ENCODE results near the gene CAPN2.

Gene CAPN2

DNA sequence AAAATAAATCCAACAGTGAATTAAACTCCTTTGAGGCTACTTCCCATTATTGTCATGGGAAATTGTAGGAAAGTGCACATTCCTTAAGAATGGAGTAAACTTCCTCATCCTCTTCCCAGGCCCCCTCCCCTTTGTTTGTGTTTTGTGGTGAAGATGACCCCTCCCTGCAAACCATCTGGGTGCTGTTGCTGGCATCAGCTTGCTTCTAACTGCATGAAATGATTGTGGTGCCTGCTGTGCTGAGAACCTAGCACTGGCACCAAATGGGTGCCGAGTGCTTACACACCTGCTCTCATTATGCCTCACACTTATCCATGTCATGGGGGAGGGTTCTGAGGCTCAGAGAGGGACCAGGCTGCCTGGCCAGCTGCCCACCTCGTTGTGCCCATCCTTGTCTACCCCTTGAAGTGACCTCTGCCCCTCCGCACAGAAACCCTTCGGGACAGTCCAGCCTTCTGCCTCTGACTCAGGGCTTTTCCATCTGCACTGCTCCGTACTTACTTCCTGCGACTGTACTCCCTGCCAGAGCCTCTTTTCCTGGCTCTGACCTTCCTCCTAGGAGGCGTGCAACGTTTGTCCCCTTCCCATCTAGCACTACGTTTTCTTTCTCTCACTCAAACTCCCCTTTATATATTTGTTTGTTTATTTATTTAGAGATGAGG, 30.6 kb downstream of the CAPN2 start:
- no peak for DNase-seq (ENCODE audit: low read depth, low spot score)
- Histone ChIP-seq H3K36me3 (ENCODE audit: control insufficient read depth, insufficient read depth, low read length) (no peaks in the 10 kb centered on the region), H3K4me1 (ENCODE audit: control insufficient read depth, insufficient read depth, low read length) (peaks cover 1% of the 10 kb centered on the region), H3K4me3 (ENCODE audit: low read length) (no peak overlapping the region), H3K9me3 (ENCODE audit: control insufficient read depth, insufficient read depth, low read length) (no peaks in the 10 kb centered on the region), H3K27me3 (ENCODE audit: control insufficient read depth, insufficient read depth, low read length) (peaks cover 8% of the 10 kb centered on the region; the same call in 1 of the 2 replicates), H3K27ac (ENCODE audit: low read length) (no peak overlapping the region)
- no CpG with 5 or more reads among the region's 9 CpGs for WGBS (ENCODE audit: insufficient coverage, insufficient read length)

DNA sequence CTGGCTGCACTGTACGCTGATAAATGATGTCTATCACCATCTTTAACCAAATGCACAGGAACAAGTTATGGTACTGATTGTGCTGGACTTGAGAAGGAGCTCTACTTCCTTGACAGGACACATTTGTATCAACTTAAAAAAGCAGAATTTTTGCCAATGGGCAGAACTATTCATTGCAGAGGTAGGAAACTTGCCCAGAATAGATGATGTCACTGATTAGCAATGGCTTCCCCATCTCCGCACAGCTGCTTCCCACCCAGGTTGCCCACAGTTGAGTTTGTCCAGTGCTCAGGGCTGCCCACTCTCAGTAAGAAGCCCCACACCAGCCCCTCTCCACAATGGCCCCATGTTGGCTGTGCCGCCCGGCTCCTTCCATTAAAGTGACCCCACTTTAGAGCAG, 33.4 kb downstream of the CAPN2 start:
- Histone ChIP-seq H3K36me3 (ENCODE audit: control insufficient read depth, insufficient read depth, low read length) (no peaks in the 10 kb centered on the region), H3K4me3 (ENCODE audit: low read length) (no peak overlapping the region), H3K4me1 (ENCODE audit: control insufficient read depth, insufficient read depth, low read length) (no peaks in the 10 kb centered on the region; the same call in 1 of the 2 replicates), H3K9me3 (ENCODE audit: control insufficient read depth, insufficient read depth, low read length) (no peaks in the 10 kb centered on the region), H3K27ac (ENCODE audit: low read length) (no peak overlapping the region), H3K27me3 (ENCODE audit: control insufficient read depth, insufficient read depth, low read length) (peaks cover 13% of the 10 kb centered on the region; the same call in 1 of the 2 replicates)
- WGBS (ENCODE audit: insufficient coverage, insufficient read length): no CpG with 5 or more reads among the region's 4 CpGs
- no peak for DNase-seq (ENCODE audit: low read depth, low spot score)

DNA sequence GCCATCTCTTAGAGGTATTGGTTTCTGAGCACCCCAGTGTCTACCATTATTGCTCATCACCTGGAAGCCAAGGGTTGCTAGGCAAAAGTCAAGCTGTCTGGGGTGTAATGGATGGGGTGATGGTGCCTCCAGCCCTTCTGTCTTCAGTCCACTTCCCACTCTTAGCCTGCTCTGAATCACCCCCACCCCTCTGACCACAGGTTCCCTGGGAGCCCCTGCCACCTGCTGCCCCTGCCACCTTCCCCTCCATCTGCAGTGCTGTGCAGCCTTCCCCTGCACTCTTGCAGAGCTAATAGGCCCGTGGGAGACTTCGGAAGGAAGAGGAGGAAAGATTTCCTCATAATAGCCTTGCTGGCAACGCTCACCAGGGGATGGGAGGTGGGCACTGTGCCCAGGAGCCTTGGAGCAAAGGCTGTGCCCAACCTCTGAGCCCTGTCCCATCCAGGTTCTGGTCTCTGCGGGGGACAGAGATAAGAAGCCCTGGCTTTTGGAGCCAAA, 35.5 kb downstream of the CAPN2 start:
- H3K9me3 ChIP-seq (ENCODE audit: control insufficient read depth, insufficient read depth, low read length): no peaks in the 10 kb centered on the region
- H3K4me1 ChIP-seq (ENCODE audit: control insufficient read depth, insufficient read depth, low read length): peaks cover 3% of the 10 kb centered on the region
- no peak for DNase-seq (ENCODE audit: low read depth, low spot score)
- H3K4me3 ChIP-seq (ENCODE audit: low read length): no peak overlapping the region
- no peak overlapping the region for H3K27ac ChIP-seq (ENCODE audit: low read length)
- H3K27me3 ChIP-seq (ENCODE audit: control insufficient read depth, insufficient read depth, low read length): peaks cover 13% of the 10 kb centered on the region; the same call in 1 of the 2 replicates
- H3K36me3 ChIP-seq (ENCODE audit: control insufficient read depth, insufficient read depth, low read length): no peaks in the 10 kb centered on the region
- WGBS (ENCODE audit: insufficient coverage, insufficient read length): no CpG with 5 or more reads among the region's 4 CpGs

DNA sequence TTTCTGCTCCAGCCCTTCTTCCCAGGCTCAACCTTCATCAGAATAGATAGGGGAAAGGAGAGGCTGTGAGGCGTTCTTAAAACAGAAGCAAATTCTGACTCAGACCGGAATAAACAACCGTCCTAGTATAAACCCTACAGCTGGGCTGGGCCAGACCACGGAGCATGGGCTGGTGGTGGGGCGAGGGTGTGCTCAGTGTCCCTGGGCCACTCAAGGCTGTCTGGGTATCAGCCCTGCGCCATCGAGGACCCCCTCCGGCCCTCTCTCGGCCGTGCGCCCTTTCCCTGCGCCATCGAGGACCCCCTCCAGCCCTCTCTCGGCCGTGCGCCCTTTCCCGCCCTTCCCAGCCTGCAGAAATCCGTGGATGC, 36.0 kb downstream of the CAPN2 start:
- H3K4me1 ChIP-seq (ENCODE audit: control insufficient read depth, insufficient read depth, low read length): peaks cover 6% of the 10 kb centered on the region
- H3K9me3 ChIP-seq (ENCODE audit: control insufficient read depth, insufficient read depth, low read length): no peaks in the 10 kb centered on the region
- WGBS (ENCODE audit: insufficient coverage, insufficient read length): no CpG with 5 or more reads among the region's 18 CpGs
- peaks cover 13% of the 10 kb centered on the region; the same call in 1 of the 2 replicates for H3K27me3 ChIP-seq (ENCODE audit: control insufficient read depth, insufficient read depth, low read length)
- peak overlapping the region; percentile 76; the same call in 1 of the 2 replicates for H3K4me3 ChIP-seq (ENCODE audit: low read length)
- no peak overlapping the region for H3K27ac ChIP-seq (ENCODE audit: low read length)
- DNase-seq (ENCODE audit: low read depth, low spot score): no peak
- no peaks in the 10 kb centered on the region for H3K36me3 ChIP-seq (ENCODE audit: control insufficient read depth, insufficient read depth, low read length)

DNA sequence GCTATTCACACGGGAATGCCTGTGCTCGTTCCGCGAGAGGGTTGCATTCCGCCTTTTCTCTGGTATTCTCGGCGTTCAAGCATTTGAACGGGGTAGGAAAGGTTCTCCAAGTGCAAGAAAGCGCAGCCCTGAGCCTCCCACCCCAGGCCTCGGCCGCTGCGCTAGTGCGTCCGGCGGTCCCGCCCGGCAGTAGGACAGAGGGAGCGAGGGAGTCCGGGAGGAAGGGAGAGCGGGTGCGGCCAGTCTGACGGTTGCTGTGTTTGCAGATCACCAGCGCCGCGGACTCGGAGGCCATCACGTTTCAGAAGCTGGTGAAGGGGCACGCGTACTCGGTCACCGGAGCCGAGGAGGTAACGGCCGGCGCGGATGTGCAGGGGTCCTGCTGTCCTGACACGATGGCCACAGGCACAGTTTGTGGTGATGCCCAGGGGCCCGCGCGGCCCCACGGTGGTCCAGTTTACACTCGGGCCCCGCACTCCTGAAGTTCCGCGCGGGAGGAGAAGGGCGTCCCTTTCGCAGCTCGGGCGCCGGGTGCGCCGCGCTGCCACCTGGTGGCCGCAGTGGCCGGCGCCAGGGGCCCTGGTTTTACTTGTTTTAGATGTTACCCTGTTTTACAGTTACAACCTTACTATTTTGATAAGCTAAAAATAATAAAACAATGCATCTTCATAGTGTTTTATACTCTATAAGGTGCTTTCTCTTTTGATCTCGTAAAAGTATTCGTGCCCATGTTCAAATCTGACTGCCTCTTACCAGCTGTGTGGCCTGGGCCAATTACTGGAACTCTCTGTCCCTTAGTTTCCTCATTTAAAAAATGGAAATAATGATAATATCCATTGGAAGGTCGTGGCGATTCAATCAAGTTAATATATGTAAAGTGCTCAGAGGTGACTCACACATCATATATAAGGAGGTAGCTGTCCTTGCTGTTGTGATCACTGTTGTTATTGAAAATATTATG, 36.7 kb downstream of the CAPN2 start:
- WGBS (ENCODE audit: insufficient coverage, insufficient read length): no CpG with 5 or more reads among the region's 61 CpGs
- Histone ChIP-seq H3K4me3 (ENCODE audit: low read length) (peak overlapping the region; percentile 76; the same call in 1 of the 2 replicates), H3K36me3 (ENCODE audit: control insufficient read depth, insufficient read depth, low read length) (no peaks in the 10 kb centered on the region), H3K27ac (ENCODE audit: low read length) (no peak overlapping the region), H3K9me3 (ENCODE audit: control insufficient read depth, insufficient read depth, low read length) (no peaks in the 10 kb centered on the region), H3K27me3 (ENCODE audit: control insufficient read depth, insufficient read depth, low read length) (peaks cover 13% of the 10 kb centered on the region; the same call in 1 of the 2 replicates), H3K4me1 (ENCODE audit: control insufficient read depth, insufficient read depth, low read length) (peaks cover 6% of the 10 kb centered on the region)
- DNase-seq (ENCODE audit: low read depth, low spot score): no peak

DNA sequence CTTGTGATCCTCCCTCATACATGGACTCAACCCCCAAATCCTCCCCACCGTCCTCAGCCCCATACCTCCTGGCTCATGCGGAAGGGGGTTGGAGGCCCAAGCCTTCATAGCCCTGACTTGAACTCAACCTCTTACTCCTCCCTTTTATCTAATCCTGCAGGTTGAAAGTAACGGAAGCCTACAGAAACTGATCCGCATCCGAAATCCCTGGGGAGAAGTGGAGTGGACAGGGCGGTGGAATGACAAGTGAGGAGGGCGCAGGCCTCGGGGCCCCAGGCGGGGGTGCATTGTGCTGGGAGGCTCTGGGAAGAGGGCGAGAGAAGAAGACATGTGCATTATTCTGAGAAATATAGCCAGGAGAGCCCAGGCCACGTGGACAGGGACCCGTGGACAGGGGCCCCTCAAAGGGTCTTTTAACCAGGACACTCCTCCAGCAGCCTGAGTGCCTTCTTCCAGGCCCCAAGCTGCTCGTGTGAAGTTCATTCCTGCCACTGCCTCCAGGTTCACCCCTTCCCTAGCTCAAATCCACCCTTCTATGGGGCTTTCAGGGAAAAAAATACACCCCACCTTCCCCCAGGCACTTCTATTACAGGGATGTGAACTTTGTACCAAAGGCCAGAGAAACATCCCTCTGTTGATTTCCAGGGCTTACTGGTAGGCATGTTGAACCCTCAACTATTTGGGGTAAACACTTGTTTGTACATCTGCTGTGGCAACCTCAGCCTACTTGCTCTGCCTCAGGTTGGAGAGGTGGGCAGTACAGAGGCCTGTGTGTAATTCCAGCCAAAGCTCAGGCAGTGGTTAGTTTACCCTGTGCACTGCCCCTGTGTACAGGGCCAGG, 38.6 kb downstream of the CAPN2 start:
- Histone ChIP-seq H3K4me1 (ENCODE audit: control insufficient read depth, insufficient read depth, low read length) (peaks cover 6% of the 10 kb centered on the region), H3K27ac (ENCODE audit: low read length) (no peak overlapping the region), H3K27me3 (ENCODE audit: control insufficient read depth, insufficient read depth, low read length) (peaks cover 13% of the 10 kb centered on the region; the same call in 1 of the 2 replicates), H3K4me3 (ENCODE audit: low read length) (no peak overlapping the region), H3K9me3 (ENCODE audit: control insufficient read depth, insufficient read depth, low read length) (no peaks in the 10 kb centered on the region), H3K36me3 (ENCODE audit: control insufficient read depth, insufficient read depth, low read length) (no peaks in the 10 kb centered on the region)
- no CpG with 5 or more reads among the region's 13 CpGs for WGBS (ENCODE audit: insufficient coverage, insufficient read length)
- no peak for DNase-seq (ENCODE audit: low read depth, low spot score)

DNA sequence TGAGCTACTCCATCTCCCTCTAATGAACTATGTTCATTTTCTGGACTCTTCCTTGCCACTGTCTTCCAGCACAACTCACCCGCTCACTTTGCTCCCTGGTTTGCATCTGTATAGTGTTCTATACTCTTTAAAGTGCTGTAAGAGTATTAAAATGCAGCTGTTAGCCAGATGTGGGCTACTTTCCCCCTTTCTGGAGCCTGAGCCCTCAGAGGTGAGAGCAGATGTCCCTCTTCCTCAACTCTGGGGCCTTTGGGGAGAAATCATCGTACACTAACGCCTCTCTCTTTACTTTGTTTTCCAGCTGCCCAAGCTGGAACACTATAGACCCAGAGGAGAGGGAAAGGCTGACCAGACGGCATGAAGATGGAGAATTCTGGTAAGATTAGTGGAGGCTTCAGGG, 39.4 kb downstream of the CAPN2 start:
- WGBS (ENCODE audit: insufficient coverage, insufficient read length): no CpG with 5 or more reads among the region's 4 CpGs
- Histone ChIP-seq H3K36me3 (ENCODE audit: control insufficient read depth, insufficient read depth, low read length) (no peaks in the 10 kb centered on the region), H3K27ac (ENCODE audit: low read length) (no peak overlapping the region), H3K27me3 (ENCODE audit: control insufficient read depth, insufficient read depth, low read length) (peaks cover 13% of the 10 kb centered on the region; the same call in 1 of the 2 replicates), H3K4me1 (ENCODE audit: control insufficient read depth, insufficient read depth, low read length) (peaks cover 6% of the 10 kb centered on the region), H3K4me3 (ENCODE audit: low read length) (no peak overlapping the region), H3K9me3 (ENCODE audit: control insufficient read depth, insufficient read depth, low read length) (no peaks in the 10 kb centered on the region)
- no peak for DNase-seq (ENCODE audit: low read depth, low spot score)

DNA sequence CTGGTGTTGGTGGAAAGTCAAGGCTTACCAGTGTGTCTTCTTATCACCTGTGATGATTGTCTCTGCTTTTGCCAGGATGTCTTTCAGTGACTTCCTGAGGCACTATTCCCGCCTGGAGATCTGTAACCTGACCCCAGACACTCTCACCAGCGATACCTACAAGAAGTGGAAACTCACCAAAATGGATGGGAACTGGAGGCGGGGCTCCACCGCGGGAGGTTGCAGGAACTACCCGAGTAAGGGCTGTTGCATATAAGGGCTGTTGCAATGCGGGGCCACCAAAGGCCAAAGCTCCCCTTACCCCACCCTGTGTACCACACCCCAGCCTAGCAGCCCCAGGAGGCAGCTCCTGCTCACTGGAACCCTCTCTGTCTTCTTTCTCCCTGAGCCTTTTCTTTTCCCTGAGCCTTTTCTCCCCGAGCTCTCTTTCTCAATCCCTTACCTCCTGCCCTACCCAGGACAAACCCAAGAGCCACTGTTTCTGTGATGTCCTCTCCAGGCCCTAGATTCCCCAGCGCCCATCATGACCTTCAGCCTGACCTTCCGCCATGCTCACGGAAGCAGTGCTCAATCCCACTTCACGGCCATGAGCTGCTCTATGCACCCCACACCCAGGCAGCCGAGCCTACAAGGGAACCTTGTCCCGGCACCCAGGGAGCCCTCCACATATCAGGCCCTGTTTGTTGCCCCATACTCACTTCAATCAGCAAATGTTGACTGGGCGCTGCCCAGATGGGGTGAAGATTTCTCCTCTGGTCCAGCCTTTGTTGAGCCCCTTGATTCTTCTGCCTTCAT, 40.6 kb downstream of the CAPN2 start:
- no peak overlapping the region for H3K27ac ChIP-seq (ENCODE audit: low read length)
- peak; percentile 58 for DNase-seq (ENCODE audit: low read depth, low spot score)
- H3K9me3 ChIP-seq (ENCODE audit: control insufficient read depth, insufficient read depth, low read length): no peaks in the 10 kb centered on the region
- no CpG with 5 or more reads among the region's 15 CpGs for WGBS (ENCODE audit: insufficient coverage, insufficient read length)
- H3K36me3 ChIP-seq (ENCODE audit: control insufficient read depth, insufficient read depth, low read length): no peaks in the 10 kb centered on the region
- H3K27me3 ChIP-seq (ENCODE audit: control insufficient read depth, insufficient read depth, low read length): peaks cover 5% of the 10 kb centered on the region; the same call in 1 of the 2 replicates
- peaks cover 6% of the 10 kb centered on the region for H3K4me1 ChIP-seq (ENCODE audit: control insufficient read depth, insufficient read depth, low read length)
- H3K4me3 ChIP-seq (ENCODE audit: low read length): no peak overlapping the region

DNA sequence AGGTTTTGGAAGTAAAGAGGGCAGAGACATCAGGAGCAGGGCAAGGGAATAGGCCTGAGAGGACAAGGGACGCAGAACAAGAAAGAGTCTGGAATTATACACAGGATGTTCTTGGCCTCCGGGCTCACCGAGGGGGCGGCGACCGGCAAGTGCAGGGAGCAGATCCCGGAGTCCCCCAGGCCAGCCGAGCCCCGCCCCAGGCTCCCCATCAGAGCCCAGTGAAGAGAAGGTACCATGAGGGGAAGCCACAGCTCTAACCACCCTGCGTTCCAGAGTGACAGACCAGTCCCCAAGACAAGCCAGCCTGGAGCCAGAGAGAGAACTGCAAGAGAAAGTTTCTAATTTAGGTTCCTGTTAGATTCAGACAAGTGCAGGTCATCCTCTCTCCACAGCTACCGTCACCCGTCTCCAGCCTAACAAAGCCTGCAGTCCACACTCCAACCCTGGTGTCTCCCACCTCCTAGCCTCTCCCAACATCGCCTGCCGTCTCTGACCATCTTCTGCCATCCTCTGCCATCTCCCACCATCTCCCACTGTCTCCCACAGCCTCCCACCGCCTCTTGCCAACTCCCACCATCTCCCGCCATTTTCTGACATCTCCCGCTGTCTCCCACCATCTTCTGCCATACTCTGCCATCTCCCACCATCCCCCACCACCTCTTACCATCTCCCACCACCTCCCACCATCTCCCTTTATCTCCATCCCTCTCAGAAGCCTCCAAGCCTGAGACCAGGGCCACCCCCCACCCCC, 42.5 kb downstream of the CAPN2 start:
- no peaks in the 10 kb centered on the region for H3K27me3 ChIP-seq (ENCODE audit: control insufficient read depth, insufficient read depth, low read length)
- no peak for DNase-seq (ENCODE audit: low read depth, low spot score)
- H3K36me3 ChIP-seq (ENCODE audit: control insufficient read depth, insufficient read depth, low read length): no peaks in the 10 kb centered on the region
- H3K9me3 ChIP-seq (ENCODE audit: control insufficient read depth, insufficient read depth, low read length): no peaks in the 10 kb centered on the region
- WGBS (ENCODE audit: insufficient coverage, insufficient read length): no CpG with 5 or more reads among the region's 17 CpGs
- no peak overlapping the region for H3K4me3 ChIP-seq (ENCODE audit: low read length)
- H3K27ac ChIP-seq (ENCODE audit: low read length): no peak overlapping the region
- peaks cover 6% of the 10 kb centered on the region for H3K4me1 ChIP-seq (ENCODE audit: control insufficient read depth, insufficient read depth, low read length)
